ENCODE results near the gene SLC37A4. TPM values are rescaled to one million over a fixed set of nuclear protein-coding genes. Genes with fewer than 3 reads are reported as not detected.

The SLC37A4 gene
- total RNA-seq, 1 donor from 2014 or later, result 16.0 TPM

DNA sequence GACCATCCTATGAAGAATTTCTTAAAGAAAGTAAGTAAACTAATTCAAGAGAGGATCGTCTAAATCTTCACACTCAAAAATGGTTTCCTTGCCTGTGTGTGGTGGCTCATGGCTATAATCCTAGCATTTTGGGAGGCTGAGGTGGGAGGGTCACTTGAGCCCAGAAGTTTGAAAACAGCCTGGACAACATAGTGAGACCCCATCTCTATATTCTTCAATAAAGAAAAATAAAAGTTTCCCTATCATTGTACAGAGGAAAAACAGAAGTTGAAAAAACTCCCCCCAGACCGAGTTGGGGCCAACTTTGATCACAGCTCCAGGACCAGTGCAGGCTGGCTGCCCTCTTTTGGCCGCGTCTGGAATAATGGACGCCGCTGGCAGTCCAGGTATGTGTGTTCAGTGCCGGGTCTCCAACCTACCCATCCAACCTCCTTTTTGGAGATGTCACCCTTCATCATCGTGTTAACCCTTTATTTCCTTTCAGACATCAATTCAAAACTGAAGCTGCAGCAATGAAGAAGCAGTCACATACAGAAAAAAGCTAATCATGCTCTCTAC, 15.5 kb downstream of the SLC37A4 start:
- H3K27me3 ChIP-seq, result no peaks in the 10 kb centered on the region
- H3K4me3 ChIP-seq, result no peak overlapping the region
- H3K4me1 ChIP-seq, result peaks cover 37% of the 10 kb centered on the region
- no peak for DNase-seq (ENCODE audit: extremely low spot score in 2 of 2)
- no peak overlapping the region for H3K27ac ChIP-seq
- TF ChIP-seq POLR2A (IDR thresholded peaks at IDR 0.05) (no peak), POLR2AphosphoS5 (IDR thresholded peaks at IDR 0.05; ENCODE audit: insufficient read depth in 1 of 2, low read depth in 1 of 2) (no peak)
- TF ChIP-seq, protein P1, sequence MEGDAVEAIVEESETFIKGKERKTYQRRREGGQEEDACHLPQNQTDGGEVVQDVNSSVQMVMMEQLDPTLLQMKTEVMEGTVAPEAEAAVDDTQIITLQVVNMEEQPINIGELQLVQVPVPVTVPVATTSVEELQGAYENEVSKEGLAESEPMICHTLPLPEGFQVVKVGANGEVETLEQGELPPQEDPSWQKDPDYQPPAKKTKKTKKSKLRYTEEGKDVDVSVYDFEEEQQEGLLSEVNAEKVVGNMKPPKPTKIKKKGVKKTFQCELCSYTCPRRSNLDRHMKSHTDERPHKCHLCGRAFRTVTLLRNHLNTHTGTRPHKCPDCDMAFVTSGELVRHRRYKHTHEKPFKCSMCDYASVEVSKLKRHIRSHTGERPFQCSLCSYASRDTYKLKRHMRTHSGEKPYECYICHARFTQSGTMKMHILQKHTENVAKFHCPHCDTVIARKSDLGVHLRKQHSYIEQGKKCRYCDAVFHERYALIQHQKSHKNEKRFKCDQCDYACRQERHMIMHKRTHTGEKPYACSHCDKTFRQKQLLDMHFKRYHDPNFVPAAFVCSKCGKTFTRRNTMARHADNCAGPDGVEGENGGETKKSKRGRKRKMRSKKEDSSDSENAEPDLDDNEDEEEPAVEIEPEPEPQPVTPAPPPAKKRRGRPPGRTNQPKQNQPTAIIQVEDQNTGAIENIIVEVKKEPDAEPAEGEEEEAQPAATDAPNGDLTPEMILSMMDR (IDR thresholded peaks at IDR 0.05), result no peak
- intact Hi-C loops (cut with DNase I), result no loop called here
- peaks cover 0 to 54% of the 10 kb centered on the region in 2 donors for H3K36me3 ChIP-seq
- H3K9me3 ChIP-seq, result no peaks in the 10 kb centered on the region

DNA sequence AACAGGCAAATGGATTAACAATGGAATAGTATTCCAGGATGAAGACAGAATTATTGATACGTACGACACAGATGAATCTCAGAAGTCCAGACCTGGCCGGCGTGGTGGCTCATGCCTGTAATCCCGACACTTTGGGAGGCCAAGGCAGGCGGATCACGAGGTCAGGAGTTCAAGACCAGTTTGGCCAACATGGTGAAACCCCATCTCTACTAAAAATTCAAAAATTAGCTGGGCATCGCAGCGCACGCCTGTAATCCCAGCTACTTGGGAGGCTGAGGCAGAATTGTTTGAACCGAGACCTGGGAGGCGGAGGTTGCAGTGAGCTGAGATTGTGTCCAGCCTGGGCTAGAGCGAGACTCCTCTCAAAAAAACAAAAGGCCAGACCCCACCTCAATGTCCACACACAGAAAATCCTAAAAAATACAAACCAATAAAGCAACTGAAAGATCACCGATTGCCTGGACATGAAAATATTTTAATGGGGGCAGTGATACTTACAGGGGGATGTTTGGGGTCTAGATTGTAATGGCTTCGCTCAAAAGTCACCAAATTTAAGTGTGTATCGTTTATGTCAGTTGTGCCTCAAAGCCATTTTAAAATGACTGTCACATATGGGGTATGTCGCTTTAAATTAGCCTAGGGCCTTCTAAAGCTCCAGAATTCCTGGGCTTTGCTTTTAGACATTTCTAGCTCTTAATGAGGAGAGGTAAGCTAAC, 16.3 kb downstream of the SLC37A4 start:
- no peak overlapping the region for H3K4me3 ChIP-seq
- H3K4me1 ChIP-seq, result peaks cover 29% of the 10 kb centered on the region
- no peak overlapping the region for H3K27ac ChIP-seq
- H3K27me3 ChIP-seq, result no peaks in the 10 kb centered on the region
- intact Hi-C loops (cut with DNase I), result no loop called here
- H3K9me3 ChIP-seq, result no peaks in the 10 kb centered on the region
- no peak for DNase-seq (ENCODE audit: extremely low spot score in 2 of 2)
- no peak for TF ChIP-seq POLR2A (IDR thresholded peaks at IDR 0.05)
- no peak for TF ChIP-seq POLR2AphosphoS5 (IDR thresholded peaks at IDR 0.05; ENCODE audit: insufficient read depth in 1 of 2, low read depth in 1 of 2)
- TF ChIP-seq, protein P1 (IDR thresholded peaks at IDR 0.05), result no peak
- H3K36me3 ChIP-seq, result peaks cover 0 to 54% of the 10 kb centered on the region in 2 donors

DNA sequence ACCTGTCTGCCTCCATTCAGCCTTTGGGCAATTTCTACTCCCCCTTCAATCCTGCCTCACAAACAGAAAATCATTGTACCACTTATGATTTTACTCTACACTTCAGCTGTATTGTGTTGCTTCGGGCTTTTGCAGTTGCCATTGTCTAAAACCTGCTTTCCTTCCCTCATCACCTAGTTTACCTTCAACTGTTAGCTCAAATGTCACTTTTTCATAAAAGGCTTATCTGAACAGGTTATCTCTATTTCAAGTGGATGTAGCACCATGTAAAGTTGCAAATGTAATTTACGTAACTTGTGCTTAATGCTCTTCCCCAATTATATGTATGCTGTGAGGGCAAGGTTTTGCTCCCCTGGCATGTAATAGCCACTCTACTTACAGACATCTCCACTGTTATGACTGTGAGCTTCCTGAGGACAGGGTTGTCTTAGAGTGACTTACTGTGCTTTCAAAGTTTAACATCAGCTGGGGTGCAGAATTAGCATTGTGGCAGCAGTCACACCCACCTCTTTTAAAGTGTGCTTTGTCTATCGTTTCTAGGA, 18.0 kb downstream of the SLC37A4 start:
- Histone ChIP-seq H3K36me3 (peaks cover 0 to 67% of the 10 kb centered on the region in 2 donors), H3K27me3 (no peaks in the 10 kb centered on the region), H3K4me3 (no peak overlapping the region), H3K4me1 (peaks cover 26% of the 10 kb centered on the region), H3K9me3 (no peaks in the 10 kb centered on the region), H3K27ac (no peak overlapping the region)
- no peak for DNase-seq (ENCODE audit: extremely low spot score in 2 of 2)
- no peak for TF ChIP-seq POLR2A (IDR thresholded peaks at IDR 0.05)
- TF ChIP-seq, protein P1 (IDR thresholded peaks at IDR 0.05), result no peak
- no peak for TF ChIP-seq POLR2AphosphoS5 (IDR thresholded peaks at IDR 0.05; ENCODE audit: insufficient read depth in 1 of 2, low read depth in 1 of 2)
- intact Hi-C loops (cut with DNase I), result no loop called here

DNA sequence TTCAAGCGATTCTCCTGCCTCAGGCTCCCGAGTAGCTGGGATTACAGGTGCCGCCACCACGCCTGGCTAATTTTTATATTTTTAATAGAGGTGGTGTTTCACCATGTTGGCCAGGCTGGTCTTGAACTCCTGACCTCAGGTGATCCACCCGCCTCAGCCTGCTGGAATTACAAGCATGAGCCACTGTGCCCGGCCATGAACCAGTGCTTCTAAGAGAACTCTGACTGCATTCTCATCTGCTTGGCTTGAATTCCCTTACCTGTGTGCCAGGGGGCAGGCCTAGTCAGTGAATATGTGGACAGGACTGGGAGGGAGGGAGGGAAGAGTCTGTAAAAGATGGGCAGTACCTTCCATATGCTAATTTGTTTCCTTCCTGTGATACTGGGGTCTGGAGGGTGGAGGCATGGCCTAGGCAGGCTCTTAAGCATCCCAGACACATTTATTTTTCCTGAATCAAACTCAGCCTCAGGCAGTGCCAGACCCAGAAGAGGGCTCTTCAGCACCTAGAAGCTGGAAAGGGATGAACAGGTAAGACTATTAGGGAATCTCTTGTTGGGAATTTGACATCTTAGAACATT, 19.1 kb downstream of the SLC37A4 start:
- Histone ChIP-seq H3K9me3 (no peaks in the 10 kb centered on the region), H3K4me3 (no peak overlapping the region), H3K27me3 (no peaks in the 10 kb centered on the region), H3K27ac (no peak overlapping the region), H3K36me3 (peaks cover 0 to 75% of the 10 kb centered on the region in 2 donors), H3K4me1 (peaks cover 15% of the 10 kb centered on the region)
- intact Hi-C loops (cut with DNase I), result no loop called here
- DNase-seq (ENCODE audit: extremely low spot score in 2 of 2), result no peak
- TF ChIP-seq POLR2AphosphoS5 (IDR thresholded peaks at IDR 0.05; ENCODE audit: insufficient read depth in 1 of 2, low read depth in 1 of 2) (no peak), POLR2A (IDR thresholded peaks at IDR 0.05) (no peak)
- TF ChIP-seq, protein P1 (IDR thresholded peaks at IDR 0.05), result no peak
